CD14-positive monocyte (primary cell): ENCODE measurements around the gene NAB1. TPM values are rescaled to one million over a fixed set of nuclear protein-coding genes. Genes with fewer than 3 reads are reported as not detected.

ENCODE experiments used
- DNase-seq, 3 donors: peaks; one replicate each; pipeline ENCODE4 v3.0.0-alpha.2; 2011 to 2022
- H2AFZ ChIP-seq: 2 replicates; pipeline ENCODE4 v1.6.0; 2012; ENCODE audit warnings: mild to moderate bottlenecking, low read depth, low read length, inconsistent platforms; ENCODE audit not compliant: insufficient read depth, poor library complexity, severe bottlenecking
- H3K27ac ChIP-seq, 2 donors: 1 replicate in 1 of 2; 2 replicates in 1 of 2; pipeline ENCODE4 v1.5.1; 2012 to 2013; ENCODE audit warnings: low read length in 2 of 2, control low read depth in 1 of 2, inconsistent platforms in 1 of 2, low read depth in 1 of 2, mild to moderate bottlenecking in 1 of 2
- H3K27me3 ChIP-seq, 2 donors: one replicate each; pipeline versions ENCODE4 v1.6.0 to v1.6.1; 2011 to 2013; ENCODE audit warnings: low read length in 2 of 2; ENCODE audit not compliant: control insufficient read depth in 2 of 2, insufficient read depth in 2 of 2
- H3K36me3 ChIP-seq, 2 donors: replicated peaks in 1 of 2; 1 replicate in 1 of 2; 2 replicates in 1 of 2; pipeline versions ENCODE4 v1.5.1 to v1.6.1; 2012 to 2013; ENCODE audit warnings: low read length in 2 of 2, control low read depth in 1 of 2, inconsistent platforms in 1 of 2, mild to moderate bottlenecking in 1 of 2; ENCODE audit not compliant: insufficient read depth in 2 of 2, control insufficient read depth in 1 of 2
- H3K4me1 ChIP-seq, 2 donors: 1 replicate in 1 of 2; 2 replicates in 1 of 2; pipeline versions ENCODE4 v1.5.1 to v1.6.1; 2012 to 2013; ENCODE audit warnings: low read length in 2 of 2, control low read depth in 1 of 2, inconsistent platforms in 1 of 2, mild to moderate bottlenecking in 1 of 2, moderate library complexity in 1 of 2; ENCODE audit not compliant: insufficient read depth in 2 of 2, control insufficient read depth in 1 of 2
- H3K4me2 ChIP-seq: replicated peaks from 2 replicates; pipeline ENCODE3; 2012; ENCODE audit warnings: low read length, moderate library complexity, mild to moderate bottlenecking; ENCODE audit not compliant: poor library complexity, severe bottlenecking; ENCODE audit errors: extremely low read depth
- H3K4me3 ChIP-seq, 3 experiments: fragments of 200-600 bp in 1 of 3; sonication (generic) in 1 of 3; replicated peaks in 1 of 3; 1 replicate in 2 of 3; 2 replicates in 1 of 3; pipeline ENCODE4 v1.5.1; 2011 to 2013; ENCODE audit warnings: low read length in 3 of 3, mild to moderate bottlenecking in 3 of 3, control low read depth in 2 of 3, low read depth in 2 of 3, inconsistent platforms in 1 of 3, moderate library complexity in 1 of 3
- H3K79me2 ChIP-seq: 2 replicates; pipeline ENCODE4 v1.6.0; 2012; ENCODE audit warnings: mild to moderate bottlenecking, control low read depth, inconsistent platforms, low read length, moderate library complexity; ENCODE audit not compliant: insufficient read depth
- H3K9ac ChIP-seq: 2 replicates; pipeline ENCODE4 v1.6.0; 2017; ENCODE audit warnings: low read length, mild to moderate bottlenecking; ENCODE audit not compliant: insufficient read depth, poor library complexity, severe bottlenecking
- H3K9me3 ChIP-seq, 2 donors: replicated peaks in 1 of 2; 1 replicate in 1 of 2; 2 replicates in 1 of 2; pipeline versions ENCODE4 v1.5.1 to v1.6.1; 2012 to 2013; ENCODE audit warnings: low read length in 2 of 2, control low read depth in 1 of 2; ENCODE audit not compliant: control insufficient read depth in 1 of 2, insufficient read depth in 1 of 2
- H4K20me1 ChIP-seq: 2 replicates; pipeline ENCODE4 v1.6.0; 2012; ENCODE audit warnings: mild to moderate bottlenecking, low read length, control low read depth, moderate library complexity; ENCODE audit not compliant: insufficient read depth
- H3K27ac Mint-ChIP-seq, 7 donors: one replicate each; pipeline ENCODE4 v1.8.0; 2020; ENCODE audit warnings: mild to moderate bottlenecking in 7 of 7, mixed read lengths in 7 of 7, moderate library complexity in 6 of 7, inconsistent platforms in 2 of 7
- H3K27me3 Mint-ChIP-seq, 3 donors: one replicate each; pipeline ENCODE4 v1.8.0; 2021 to 2022; ENCODE audit warnings: low read depth in 3 of 3, mild to moderate bottlenecking in 3 of 3, mixed read lengths in 3 of 3, moderate library complexity in 3 of 3, inconsistent platforms in 1 of 3
- H3K36me3 Mint-ChIP-seq, 2 donors: one replicate each; pipeline ENCODE4 v1.8.0; 2020; ENCODE audit warnings: mixed read lengths in 2 of 2, inconsistent platforms in 1 of 2, mild to moderate bottlenecking in 1 of 2
- H3K4me1 Mint-ChIP-seq: one replicate; pipeline ENCODE4 v1.8.0; 2020; ENCODE audit warnings: mild to moderate bottlenecking, mixed read lengths
- H3K4me3 Mint-ChIP-seq, 2 donors: one replicate each; pipeline ENCODE4 v1.8.0; 2020; ENCODE audit warnings: mild to moderate bottlenecking in 2 of 2, mixed read lengths in 2 of 2, moderate library complexity in 1 of 2
- H3K9me3 Mint-ChIP-seq, 7 donors: one replicate each; pipeline ENCODE4 v1.8.0; 2020 to 2022; ENCODE audit warnings: mixed read lengths in 7 of 7, mild to moderate bottlenecking in 6 of 7, moderate library complexity in 6 of 7, inconsistent platforms in 2 of 7
- WGBS: methylation state at CpG from one replicate; pipeline ENCODE4 v1.1.5; 2013; ENCODE audit warnings: missing lambda C conversion rate; ENCODE audit not compliant: insufficient coverage; 5-methylcytosine and 5-hydroxymethylcytosine counted together
- intact Hi-C, 2 donors: fragments of 100-400 bp; cut with micrococcal nuclease; formaldehyde crosslinking; loops; one replicate each; pipeline versions ENCODE4 v1.15.0 to v1.15.1; 2023
- polyA plus RNA-seq, 3 donors: library from polyadenylated mRNA; depleted of rRNA in 1 of 3; unstranded in 2 of 3; stranded (reverse) in 1 of 3; fragments of 300-500 nt in 2 of 3; fragments of >200 nt in 1 of 3; fragmentation: Illumina TruSeq in 2 of 3; gene quantifications; 1 replicate in 2 of 3; 2 replicates in 1 of 3; pipeline ENCODE4 v1.2.3, GENCODE V29; 2012 to 2021
- TF ChIP-seq, protein P1 (sequence below): fragments of 200-600 bp; IDR thresholded peaks from one replicate; pipeline ENCODE4 v1.8.0; 2022; ENCODE audit warnings: antibody characterized with exemption, mild to moderate bottlenecking

NAB1 gene
- polyA plus RNA-seq, 3 donors, result 2.9 to 15.5 (median 3.1) TPM

GRCh38 chr2:190627448-190628412, 21.2 kb upstream of the NAB1 start:
- Histone ChIP-seq H3K79me2 (no peaks in the 10 kb centered on the region), H3K9ac (peak overlapping the region; percentile 47), H2AFZ (peak overlapping the region; percentile 81), H3K36me3 (no peaks in the 10 kb centered on the region), H3K9me3 (no peaks in the 10 kb centered on the region), H3K4me2 (peak overlapping the region; percentile 72), H3K4me3 (peak overlapping the region; percentile 9 to 71 (median 30)), H3K4me1 (peaks cover 5 to 9% of the 10 kb centered on the region in 2 donors), H3K27ac (no peak overlapping the region), H4K20me1 (no peaks in the 10 kb centered on the region), H3K27me3 (no peaks in the 10 kb centered on the region)
- whole genome bisulfite sequencing, result 2% methylated on average over 22 of the region's 23 CpGs
- DNase-seq, result peak in 1 of 3 donors; percentile 14
- H3K36me3 Mint-ChIP-seq, result no peaks in the 10 kb centered on the region
- peak overlapping the region; percentile 80 to 94 for H3K4me3 Mint-ChIP-seq
- H3K27ac Mint-ChIP-seq, result peak overlapping the region in 4 of 7 donors; percentile 13 to 70 (median 30)
- intact Hi-C loops, result no loop called here
- peaks cover 15% of the 10 kb centered on the region for H3K4me1 Mint-ChIP-seq
- peaks cover 0 to 6% (median 1%) of the 10 kb centered on the region in 7 donors for H3K9me3 Mint-ChIP-seq
- H3K27me3 Mint-ChIP-seq, result peaks cover 8 to 12% (median 9%) of the 10 kb centered on the region in 3 donors
- TF ChIP-seq, protein P1, sequence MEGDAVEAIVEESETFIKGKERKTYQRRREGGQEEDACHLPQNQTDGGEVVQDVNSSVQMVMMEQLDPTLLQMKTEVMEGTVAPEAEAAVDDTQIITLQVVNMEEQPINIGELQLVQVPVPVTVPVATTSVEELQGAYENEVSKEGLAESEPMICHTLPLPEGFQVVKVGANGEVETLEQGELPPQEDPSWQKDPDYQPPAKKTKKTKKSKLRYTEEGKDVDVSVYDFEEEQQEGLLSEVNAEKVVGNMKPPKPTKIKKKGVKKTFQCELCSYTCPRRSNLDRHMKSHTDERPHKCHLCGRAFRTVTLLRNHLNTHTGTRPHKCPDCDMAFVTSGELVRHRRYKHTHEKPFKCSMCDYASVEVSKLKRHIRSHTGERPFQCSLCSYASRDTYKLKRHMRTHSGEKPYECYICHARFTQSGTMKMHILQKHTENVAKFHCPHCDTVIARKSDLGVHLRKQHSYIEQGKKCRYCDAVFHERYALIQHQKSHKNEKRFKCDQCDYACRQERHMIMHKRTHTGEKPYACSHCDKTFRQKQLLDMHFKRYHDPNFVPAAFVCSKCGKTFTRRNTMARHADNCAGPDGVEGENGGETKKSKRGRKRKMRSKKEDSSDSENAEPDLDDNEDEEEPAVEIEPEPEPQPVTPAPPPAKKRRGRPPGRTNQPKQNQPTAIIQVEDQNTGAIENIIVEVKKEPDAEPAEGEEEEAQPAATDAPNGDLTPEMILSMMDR, result no peak

DNA sequence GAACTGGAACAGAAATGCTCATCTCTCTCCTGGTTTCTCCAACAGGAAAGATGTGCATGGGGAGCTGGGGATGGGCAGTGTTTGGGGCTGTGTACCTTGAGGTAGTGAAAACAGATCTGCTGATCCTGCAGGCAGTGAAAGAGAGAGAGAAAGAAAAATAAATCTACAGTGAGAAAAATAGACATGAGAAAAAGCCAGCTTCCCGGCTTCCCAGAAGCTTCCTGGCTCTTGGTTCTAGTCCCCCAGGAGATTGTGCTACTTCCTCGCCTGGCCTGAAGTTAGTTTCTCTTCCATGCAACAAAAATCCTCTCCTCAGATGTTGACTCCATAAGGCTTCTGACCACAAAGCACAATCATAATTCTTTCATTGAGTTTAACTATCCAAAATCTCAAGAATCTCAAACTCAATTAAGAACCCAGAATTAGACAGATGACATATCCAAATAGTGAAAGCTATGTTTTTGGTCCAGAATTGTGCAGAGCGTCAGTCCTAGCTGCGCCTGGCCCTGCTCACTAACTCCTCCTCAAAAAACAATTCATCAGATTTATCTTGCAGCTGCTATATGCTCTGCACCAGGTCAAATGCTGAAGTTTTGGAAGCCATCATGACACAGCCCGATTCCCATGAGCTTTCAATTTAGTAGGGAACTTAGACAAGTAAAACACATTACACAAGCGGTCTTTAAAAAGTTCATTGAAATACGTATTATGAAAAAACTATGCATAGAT, 20.1 kb upstream of the NAB1 start:
- Mint-ChIP-seq H3K27me3 (peaks cover 8 to 12% (median 9%) of the 10 kb centered on the region in 3 donors), H3K36me3 (no peaks in the 10 kb centered on the region), H3K4me3 (peak overlapping the region in 1 of 2 donors; percentile 94), H3K9me3 (peaks cover 0 to 6% (median 0%) of the 10 kb centered on the region in 7 donors), H3K4me1 (peaks cover 15% of the 10 kb centered on the region), H3K27ac (no peak overlapping the region)
- no peaks in the 10 kb centered on the region for H4K20me1 ChIP-seq
- intact Hi-C loops, result no loop called here
- peak overlapping the region; percentile 81 for H2AFZ ChIP-seq
- no peak overlapping the region for H3K27ac ChIP-seq
- no peak overlapping the region for H3K4me3 ChIP-seq
- H3K9ac ChIP-seq, result no peak overlapping the region
- H3K36me3 ChIP-seq, result no peaks in the 10 kb centered on the region
- TF ChIP-seq, protein P1, result no peak
- no peak for DNase-seq
- H3K4me2 ChIP-seq, result no peak overlapping the region
- no peaks in the 10 kb centered on the region for H3K9me3 ChIP-seq
- H3K79me2 ChIP-seq, result no peaks in the 10 kb centered on the region
- no peaks in the 10 kb centered on the region for H3K27me3 ChIP-seq
- peaks cover 5 to 9% of the 10 kb centered on the region in 2 donors for H3K4me1 ChIP-seq
- WGBS, result 90% methylated on average over 3 of the region's 7 CpGs
